SK-MEL-5 (cell line): Measurements from ENCODE around the gene ASCL1. TPM values are rescaled to one million over a fixed set of nuclear protein-coding genes. Genes with fewer than 3 reads are reported as not detected.

Experiments used
- DNase-seq: peaks from one replicate; pipeline ENCODE4 v3.0.0-alpha.2; 2016; ENCODE audit warnings: low read depth, low spot score
- in situ Hi-C: cut with HindIII; loops from 2 replicates; pipeline ENCODE4 v1.10.0; 2016; ENCODE audit warnings: low sequenced_read_pairs, high pct_unique_total_duplicates, low pct_unique_long_range_greater_than_20kb
- total RNA-seq: library from RNA; depleted of rRNA; stranded (reverse); fragments of >200 nt; shearing (Covaris generic); gene quantifications from 2 replicates; pipeline ENCODE4 v1.2.3, GENCODE V29; 2014

Gene ASCL1
- total RNA-seq, 1 experiment from 2014 or later: 0.29 TPM

DNA sequence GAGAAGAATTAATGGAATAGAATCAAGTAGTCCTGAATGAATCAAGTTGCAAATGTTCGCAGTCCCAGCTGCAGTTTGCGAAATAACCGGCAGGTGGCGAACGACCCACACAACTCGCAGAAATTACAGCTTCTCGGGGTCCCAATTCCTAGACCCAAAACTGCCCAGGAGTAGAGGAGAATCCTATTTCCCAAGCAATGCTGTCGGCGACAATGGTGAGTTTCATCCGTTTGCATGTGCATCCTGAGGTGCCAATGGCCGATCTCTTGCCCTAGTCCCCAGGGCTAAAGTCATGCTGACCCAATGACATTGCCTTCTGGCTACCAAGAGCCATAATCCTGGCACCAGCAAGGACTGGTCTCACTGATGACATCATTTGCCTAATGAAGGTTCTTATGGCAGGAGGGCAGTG, 8.5 kb upstream of the ASCL1 start:
- in situ Hi-C loops: no loop called here
- DNase-seq: peak; percentile 61

DNA sequence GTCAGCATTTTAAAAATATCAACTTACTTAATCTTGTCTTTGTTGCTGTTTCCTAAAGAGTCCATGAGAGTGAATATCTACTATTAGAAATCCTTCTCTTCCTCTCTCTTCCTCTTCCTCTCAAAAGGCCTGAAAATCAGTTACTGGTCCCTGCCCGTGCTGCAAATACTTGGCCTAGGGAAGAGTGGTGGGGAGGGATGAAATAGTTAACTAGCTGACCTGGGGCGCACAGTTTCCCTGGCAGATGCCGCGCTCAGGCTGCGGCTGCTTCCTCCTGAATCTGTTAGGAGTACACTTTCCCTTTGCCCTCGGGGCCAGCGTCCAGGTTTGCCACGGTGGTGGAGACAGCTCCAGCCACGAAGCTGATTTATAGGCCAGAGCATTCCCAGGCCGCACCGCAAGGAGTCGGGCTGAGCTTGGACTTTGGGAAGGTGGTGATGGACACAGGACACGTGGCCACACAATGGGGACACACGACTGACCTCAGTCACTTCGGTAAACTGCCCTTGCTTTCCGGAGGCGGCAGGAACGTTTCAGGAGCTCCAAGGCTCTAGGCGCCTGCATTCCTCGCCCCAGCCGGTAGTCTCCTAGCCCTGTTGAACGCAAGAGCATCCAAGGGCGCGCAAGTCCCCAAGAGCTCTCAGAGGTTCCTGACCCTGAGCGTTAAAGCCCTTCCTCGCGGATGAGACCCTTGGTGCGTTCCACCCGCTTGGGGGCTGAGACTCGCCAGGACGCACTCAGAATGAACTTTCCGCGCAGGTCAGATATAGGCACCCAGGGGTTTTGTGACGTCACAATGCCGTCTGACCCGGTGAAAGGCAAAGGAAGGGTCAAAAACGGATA, 7.1 kb upstream of the ASCL1 start:
- in situ Hi-C loops: no loop called here
- DNase-seq: no peak

DNA sequence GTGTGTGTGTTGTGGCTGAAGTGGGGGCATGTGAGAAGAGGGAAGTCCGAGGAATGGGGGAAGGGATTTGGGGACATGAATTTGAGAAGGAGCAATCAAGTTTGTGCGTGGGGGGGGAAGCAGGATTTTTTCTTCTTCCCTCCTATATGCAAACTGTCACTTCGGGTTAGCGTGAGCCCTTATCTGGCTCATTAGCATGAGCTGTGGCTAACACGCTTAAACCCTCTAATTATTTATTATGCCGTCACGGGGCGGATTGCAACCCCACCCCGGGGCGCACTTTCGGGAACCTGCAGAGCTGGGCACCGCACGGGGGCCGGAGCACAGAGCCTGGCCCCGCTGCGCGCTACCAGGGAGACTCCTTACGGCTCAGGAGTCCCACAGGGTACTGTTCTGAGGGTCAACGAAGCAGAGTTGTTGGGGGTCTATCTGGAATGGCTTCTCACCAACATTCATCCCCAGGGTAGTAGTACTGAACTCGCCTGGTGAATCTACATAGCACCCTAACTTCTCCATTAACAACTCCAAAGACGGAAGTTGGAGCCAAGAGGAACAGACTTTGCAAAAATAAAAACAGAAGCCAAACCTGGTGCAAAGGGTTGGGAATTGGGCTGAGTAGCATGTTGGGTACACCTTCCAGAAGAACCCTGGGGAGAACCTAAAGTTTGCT, 6.4 kb upstream of the ASCL1 start:
- in situ Hi-C loops: no loop called here
- no peak for DNase-seq

DNA sequence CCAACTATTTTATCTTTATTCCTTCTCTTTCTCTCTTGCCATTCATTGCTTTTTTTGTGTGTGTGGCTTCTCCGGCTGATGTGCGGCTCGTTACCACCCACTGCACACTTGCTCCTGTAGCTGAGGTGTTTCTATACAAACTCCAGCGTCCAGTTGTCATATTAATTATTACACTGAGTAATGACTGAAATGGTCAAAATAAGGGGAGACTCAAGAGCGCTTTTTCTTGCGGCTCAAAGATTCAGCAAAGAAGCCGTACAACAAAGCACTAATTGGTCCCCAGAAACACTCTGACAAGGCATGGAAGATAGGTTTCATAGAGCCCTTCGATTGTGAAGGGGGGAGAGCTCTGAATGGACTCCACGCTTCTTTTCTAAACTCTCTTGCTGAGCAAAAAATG, 5.6 kb upstream of the ASCL1 start:
- in situ Hi-C loops: no loop called here
- no peak for DNase-seq

DNA sequence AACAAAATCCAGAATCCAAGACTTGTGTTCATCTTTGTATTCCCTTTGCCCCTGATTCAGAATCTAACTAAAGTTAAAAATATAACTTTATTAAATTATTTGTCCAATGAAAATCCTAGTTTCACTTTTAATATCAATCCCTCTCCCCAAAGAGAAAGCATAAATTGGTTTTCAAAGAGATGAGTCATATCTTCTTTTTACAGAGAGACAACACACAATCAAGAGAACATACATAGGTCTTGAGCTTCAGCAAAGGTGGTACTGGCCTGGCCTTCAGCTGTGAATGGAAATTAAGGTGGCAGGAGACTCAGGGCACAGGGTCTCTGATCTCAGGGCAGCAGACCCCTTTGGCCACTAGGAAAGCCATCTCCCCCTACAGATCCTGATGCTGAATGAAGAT, 4.3 kb upstream of the ASCL1 start:
- in situ Hi-C loops: no loop called here
- no peak for DNase-seq

DNA sequence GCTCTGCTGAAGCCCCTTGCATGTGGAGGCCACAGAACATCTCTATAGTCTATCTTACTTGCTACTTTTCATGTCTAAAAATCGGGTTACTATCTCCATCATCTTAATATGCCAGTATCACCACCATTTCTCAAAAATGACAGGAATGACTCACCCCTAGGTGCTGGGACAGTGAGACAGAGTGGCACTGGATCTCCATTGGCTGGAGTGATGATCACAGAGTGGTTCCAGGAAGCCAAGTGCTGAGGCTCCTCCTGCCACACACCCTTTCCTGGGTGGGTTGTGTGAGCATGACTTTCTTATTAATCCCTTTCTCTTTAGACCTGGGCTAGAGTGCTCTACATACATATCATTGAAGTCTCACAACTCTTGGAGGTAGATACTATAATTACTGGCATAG, 3.3 kb upstream of the ASCL1 start:
- in situ Hi-C loops: no loop called here
- no peak for DNase-seq

DNA sequence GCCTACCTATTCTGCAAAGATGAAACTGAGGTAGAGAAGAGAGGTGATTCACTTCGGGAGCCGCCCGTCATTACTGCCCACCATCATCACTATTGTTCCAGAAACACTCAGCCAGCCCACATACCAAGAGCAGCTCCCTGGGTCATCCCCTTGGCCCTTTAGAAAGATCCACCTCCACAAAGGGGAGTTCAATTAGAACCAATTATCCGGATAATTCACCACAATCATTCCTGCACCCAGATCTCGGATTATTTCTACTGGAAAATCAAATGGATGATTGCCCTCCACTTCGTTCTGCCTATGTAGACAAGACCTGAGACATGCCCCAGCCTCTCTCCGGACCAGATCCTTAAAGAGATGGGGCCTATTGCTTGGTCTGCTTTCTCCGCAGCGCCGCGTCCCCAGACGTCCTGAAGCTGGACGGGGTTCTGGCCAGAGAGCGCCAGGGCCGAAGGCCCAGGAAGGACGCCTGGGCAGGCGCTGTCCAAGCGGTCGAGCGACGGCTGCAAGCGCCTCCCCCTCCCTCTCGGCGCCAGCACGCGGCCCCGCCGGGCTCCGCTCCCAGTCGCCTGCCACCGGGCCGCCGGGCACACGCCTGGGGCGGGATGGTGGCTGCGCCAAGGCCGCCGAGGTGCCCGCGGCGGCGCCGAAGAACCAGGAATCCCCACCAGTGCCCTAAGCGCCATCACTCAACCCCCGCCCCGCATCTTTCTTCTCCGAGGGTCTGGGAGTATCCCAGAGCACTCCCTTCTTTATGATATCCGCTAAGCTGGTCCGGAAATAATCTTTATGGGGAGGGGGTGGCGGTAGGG, 1.3 kb upstream of the ASCL1 start:
- in situ Hi-C loops: no loop called here
- DNase-seq: no peak

DNA sequence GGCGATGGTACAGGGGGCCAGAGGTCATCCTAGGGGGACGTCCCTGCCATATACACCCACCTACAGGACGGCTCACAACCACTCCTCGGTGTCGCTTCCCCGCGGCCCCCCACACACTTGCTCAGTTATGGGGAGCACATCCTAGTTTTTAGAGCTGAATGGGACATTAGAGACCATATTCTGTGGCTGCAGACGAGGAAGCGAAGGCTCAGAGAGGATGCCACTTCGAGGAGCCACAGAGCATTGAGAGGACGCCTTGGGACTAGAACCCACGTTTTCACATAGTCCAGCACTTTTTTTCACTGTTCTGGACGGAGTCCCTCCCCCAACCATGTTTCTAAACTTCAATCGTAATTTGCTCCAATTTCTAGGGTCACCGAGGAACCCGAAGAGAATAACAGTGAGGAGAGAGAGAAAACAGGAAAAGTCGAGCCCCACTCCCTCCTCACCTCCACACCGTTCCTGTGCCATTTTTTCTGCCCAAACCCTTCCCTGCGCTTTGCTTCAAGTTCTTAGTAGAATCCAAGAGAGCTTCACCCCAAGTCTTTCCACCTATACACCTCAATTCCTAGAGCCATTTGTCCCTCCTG, 641 bp upstream of the ASCL1 start:
- in situ Hi-C loops: no loop called here
- no peak for DNase-seq

DNA sequence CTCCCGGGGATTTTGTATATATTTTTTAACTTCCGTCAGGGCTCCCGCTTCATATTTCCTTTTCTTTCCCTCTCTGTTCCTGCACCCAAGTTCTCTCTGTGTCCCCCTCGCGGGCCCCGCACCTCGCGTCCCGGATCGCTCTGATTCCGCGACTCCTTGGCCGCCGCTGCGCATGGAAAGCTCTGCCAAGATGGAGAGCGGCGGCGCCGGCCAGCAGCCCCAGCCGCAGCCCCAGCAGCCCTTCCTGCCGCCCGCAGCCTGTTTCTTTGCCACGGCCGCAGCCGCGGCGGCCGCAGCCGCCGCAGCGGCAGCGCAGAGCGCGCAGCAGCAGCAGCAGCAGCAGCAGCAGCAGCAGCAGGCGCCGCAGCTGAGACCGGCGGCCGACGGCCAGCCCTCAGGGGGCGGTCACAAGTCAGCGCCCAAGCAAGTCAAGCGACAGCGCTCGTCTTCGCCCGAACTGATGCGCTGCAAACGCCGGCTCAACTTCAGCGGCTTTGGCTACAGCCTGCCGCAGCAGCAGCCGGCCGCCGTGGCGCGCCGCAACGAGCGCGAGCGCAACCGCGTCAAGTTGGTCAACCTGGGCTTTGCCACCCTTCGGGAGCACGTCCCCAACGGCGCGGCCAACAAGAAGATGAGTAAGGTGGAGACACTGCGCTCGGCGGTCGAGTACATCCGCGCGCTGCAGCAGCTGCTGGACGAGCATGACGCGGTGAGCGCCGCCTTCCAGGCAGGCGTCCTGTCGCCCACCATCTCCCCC, 777 bp downstream of the ASCL1 start:
- in situ Hi-C loops: no loop called here
- no peak for DNase-seq

DNA sequence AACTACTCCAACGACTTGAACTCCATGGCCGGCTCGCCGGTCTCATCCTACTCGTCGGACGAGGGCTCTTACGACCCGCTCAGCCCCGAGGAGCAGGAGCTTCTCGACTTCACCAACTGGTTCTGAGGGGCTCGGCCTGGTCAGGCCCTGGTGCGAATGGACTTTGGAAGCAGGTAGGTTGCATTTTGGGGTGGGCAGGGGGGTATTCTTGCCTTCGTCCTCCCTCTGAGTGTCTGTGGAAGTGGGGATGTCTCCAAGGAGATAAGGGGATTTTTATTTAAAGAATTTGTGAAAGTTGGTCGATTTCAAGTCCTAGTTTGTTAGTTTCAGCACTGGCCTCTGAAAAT, 1.3 kb downstream of the ASCL1 start:
- no peak for DNase-seq
- in situ Hi-C loops: no loop called here

DNA sequence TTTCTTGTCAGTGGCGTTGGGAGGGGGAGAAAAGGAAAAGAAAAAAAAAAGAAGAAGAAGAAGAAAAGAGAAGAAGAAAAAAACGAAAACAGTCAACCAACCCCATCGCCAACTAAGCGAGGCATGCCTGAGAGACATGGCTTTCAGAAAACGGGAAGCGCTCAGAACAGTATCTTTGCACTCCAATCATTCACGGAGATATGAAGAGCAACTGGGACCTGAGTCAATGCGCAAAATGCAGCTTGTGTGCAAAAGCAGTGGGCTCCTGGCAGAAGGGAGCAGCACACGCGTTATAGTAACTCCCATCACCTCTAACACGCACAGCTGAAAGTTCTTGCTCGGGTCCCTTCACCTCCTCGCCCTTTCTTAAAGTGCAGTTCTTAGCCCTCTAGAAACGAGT, 1.9 kb downstream of the ASCL1 start:
- in situ Hi-C loops: no loop called here

DNA sequence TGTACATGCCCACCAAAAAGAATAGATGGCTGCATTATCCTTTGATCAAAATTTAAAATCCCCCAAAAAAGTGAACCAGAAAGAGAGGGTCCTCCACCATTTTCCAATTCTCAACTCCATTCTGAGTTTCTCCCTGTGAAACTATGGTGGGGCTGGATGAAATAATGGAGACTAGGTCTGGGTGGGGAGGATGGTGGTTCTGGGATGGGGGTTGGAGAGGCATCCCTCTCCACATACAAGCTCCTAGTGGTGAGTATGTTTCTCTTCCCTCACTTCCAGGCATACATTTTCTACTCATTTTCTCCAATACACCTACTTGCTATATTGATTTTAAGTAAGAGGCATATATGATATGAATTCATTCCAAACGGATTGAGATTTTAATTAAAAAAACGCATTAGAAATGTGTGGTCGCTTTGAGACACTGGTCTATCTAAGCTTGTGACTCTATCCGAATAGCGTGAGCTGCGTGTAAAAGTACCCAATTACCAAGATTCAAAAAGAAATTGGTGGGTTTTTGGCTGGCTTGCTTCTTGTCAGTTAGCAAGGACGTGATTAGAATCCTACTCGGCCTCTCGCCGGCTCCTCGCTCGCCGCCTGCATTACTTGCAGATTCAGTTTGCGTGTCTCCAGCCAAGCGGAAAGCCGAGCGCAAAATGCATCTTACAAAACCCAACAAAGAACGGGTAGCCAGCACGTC, 3.4 kb downstream of the ASCL1 start:
- in situ Hi-C loops: no loop called here
- no peak for DNase-seq

More for the DNA sequence above, 1.9 kb downstream of the ASCL1 start:
- DNase-seq: no peak

DNA sequence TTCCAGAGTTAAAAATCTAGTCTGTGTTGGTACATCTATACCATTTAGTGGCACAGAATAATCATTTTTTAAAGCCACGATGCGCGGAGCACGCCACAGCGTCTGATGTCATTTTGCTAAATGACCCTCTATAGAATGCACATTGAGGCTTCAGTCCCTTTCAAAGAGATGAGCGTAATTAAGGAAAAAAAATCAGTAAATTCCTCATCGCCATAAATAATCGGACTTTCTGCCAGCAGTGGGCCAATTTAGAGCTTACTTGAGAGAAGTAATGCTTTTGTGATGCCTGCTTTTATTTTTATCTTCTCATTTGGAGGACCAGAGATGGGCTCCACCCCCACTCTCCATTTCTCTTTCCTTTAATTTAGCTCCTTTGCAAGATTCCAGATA, 4.0 kb downstream of the ASCL1 start:
- DNase-seq: no peak
- in situ Hi-C loops: no loop called here

DNA sequence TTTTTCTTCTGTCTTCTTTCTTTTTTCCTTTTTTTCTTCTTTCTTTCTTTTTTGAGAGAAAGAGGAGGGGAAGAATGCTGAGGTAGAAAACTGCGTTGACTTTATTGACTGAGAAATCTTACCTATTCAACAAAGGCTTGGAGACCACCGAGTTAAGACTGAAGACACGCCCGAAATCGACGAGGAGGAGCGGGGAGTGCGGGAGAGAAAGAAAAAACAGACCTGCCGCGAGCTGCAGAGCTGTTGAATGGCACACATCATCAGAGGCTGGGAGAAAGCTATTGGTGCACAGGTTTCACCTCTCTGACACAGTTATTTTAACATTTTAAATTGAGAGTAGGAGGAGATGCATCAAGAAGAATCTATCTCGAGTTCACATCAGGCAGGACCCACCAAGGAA, 5.1 kb downstream of the ASCL1 start:
- in situ Hi-C loops: no loop called here
- DNase-seq: no peak

DNA sequence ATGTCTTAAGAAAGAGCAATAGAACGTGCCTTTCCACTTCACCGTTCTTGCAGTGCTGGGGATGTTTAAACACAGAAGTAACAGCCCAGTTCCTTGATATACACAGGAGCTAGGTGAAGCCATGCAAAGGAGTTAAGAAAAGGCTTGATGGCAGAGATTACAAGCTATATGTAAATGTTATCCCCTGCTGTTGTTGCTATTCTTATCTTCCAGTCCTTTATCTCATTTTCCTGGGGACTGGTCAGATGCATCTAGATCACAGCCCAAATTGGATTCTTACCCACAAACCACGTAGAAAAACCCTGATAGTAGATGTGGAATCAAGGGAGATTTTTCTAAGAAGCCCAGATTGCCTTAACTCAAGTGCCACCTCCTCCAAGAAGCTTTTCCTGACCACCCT, 5.5 kb downstream of the ASCL1 start:
- in situ Hi-C loops: no loop called here
- DNase-seq: no peak

DNA sequence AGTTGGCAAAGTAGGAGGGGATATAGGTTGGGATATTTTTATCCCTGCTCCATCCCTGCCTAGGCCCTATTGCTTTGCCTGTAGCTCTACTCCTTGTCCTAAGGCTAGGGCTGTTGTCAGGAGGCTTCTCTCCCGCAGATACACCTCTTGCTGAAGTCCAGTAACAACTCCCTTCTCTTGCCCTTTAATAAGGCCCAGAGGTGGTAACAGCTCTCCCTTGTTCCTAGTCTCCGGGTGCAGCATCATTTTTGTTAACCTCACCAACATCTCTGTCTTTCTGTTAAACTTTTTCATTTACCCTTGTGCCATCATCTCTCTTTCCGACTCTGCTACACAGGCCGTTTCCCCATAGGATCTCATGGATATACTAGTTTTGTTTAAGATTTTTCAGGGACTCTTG, 6.3 kb downstream of the ASCL1 start:
- no peak for DNase-seq
- in situ Hi-C loops: no loop called here

DNA sequence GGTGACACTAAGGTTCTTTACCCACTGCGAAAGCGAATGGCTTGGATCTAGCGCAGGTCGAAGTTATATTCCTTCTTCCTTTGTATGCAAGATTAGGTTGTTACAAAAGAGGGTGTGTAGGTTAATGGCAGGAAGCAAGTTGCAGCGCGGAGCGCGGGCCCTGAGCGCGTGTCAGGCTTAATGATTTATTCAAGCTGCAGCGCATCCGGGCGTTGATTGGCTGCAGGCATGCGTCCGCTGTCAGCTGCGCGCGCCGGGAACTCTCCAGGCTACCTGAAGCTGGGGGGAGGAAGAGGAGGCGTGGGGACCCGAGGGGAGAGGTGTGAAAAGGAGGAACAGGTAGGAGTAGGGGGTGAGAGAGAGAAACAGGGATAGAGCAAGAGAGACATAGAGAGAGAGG, 7.4 kb downstream of the ASCL1 start:
- in situ Hi-C loops: no loop called here
- no peak for DNase-seq
